GM18498 (cell line): ENCODE measurements around the gene ANKMY2.
"Not testable (repeated sequence)": the region's sequence is repeated elsewhere in the genome, so short reads cannot be mapped to it uniquely, and the experiment has no call there.

Experiments
- ATAC-seq: cut with Tn5 transposase; IDR thresholded peaks from one replicate; pipeline ENCODE4 v1.9.1; 2021; ENCODE audit warnings: mild to moderate bottlenecking, moderate library complexity; ENCODE audit not compliant: unreplicated experiment

The ANKMY2 gene

GRCh38 chr7:16659854-16660497 lies 14.4 kb upstream of the ANKMY2 start:
- ATAC-seq, result not testable (repeated sequence)

- no peak for ATAC-seq
These were observed 12.2 kb upstream of the ANKMY2 start for GRCh38 chr7:16657656-16658279.

- no peak for ATAC-seq
These were observed 10.6 kb upstream of the ANKMY2 start for GRCh38 chr7:16656141-16656540.

- no peak for ATAC-seq
These were observed 9.8 kb upstream of the ANKMY2 start for GRCh38 chr7:16655394-16655793.

GRCh38 chr7:16652888-16653287 lies 7.3 kb upstream of the ANKMY2 start:
- no peak for ATAC-seq

- no peak for ATAC-seq
These were observed 6.7 kb upstream of the ANKMY2 start for GRCh38 chr7:16652240-16652583.

GRCh38 chr7:16651396-16652239 lies 6.1 kb upstream of the ANKMY2 start:
- ATAC-seq, result no peak

GRCh38 chr7:16650266-16650665 lies 4.7 kb upstream of the ANKMY2 start:
- ATAC-seq, result no peak

GRCh38 chr7:16649196-16649595 lies 3.6 kb upstream of the ANKMY2 start:
- ATAC-seq, result no peak

GRCh38 chr7:16648551-16648950 lies 3.0 kb upstream of the ANKMY2 start:
- ATAC-seq, result no peak

- no peak for ATAC-seq
These were observed 1.9 kb upstream of the ANKMY2 start for GRCh38 chr7:16647435-16647960.

GRCh38 chr7:16646472-16647072 lies 1.0 kb upstream of the ANKMY2 start:
- ATAC-seq, result no peak

- ATAC-seq, result peak; percentile 9
These were observed 640 bp downstream of the ANKMY2 start for GRCh38 chr7:16644636-16645592.

- no peak for ATAC-seq
These were observed 1.4 kb downstream of the ANKMY2 start for GRCh38 chr7:16644157-16644556.

- ATAC-seq, result no peak
These were observed 7.0 kb downstream of the ANKMY2 start for GRCh38 chr7:16638282-16639280.

GRCh38 chr7:16637379-16637778 lies 8.2 kb downstream of the ANKMY2 start:
- no peak for ATAC-seq

GRCh38 chr7:16636555-16637101 lies 8.9 kb downstream of the ANKMY2 start:
- ATAC-seq, result no peak

- ATAC-seq, result no peak
These were observed 11.2 kb downstream of the ANKMY2 start for GRCh38 chr7:16634271-16634738.

GRCh38 chr7:16630654-16631053 lies 14.9 kb downstream of the ANKMY2 start:
- ATAC-seq, result no peak
